OCI-M2 (cell line): ENCODE measurements around the gene CPSF3.

ENCODE experiments used
- DNase-seq: peaks from one replicate; lab custom pipeline; 2025; ENCODE audit not compliant: unreplicated experiment; lab: John Stamatoyannopoulos, UW

Gene CPSF3

DNA sequence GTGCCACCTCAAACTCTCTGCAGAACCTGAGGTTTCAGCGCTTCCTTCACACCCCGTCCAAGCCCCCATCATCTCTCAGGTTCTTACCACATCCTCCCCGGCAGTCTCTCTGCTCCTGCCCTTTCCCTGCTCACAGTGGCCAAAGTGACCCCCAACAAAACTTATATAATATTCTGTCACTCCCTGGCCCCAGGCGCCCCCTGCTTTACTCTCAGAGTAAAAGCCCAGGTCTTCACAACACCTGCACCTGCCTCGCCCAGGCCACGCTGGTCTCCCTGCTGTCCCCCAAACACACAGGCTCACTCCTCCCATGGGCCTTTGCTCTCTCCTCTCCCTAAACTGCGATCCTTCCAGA is 6.5 kb upstream of the CPSF3 start:
- no peak for DNase-seq

DNA sequence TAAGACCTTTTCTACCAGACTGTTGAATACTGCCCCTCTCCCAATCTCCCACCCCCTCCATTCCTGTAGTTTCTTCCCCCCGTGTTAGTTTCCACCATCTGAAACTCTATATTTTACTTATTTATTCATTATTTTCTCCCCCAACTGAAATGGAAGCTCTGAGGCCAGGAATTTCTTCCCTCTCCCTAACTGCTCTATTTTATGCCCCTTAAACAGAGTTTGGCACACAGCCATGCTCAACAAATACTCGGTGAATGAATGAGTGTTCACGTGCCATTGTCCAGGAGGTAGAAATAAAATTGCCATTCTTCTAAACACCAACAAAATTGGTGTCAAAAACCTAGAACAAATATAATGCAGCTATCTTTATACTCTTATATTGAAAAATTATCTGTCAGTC is 5.7 kb upstream of the CPSF3 start:
- no peak for DNase-seq

DNA sequence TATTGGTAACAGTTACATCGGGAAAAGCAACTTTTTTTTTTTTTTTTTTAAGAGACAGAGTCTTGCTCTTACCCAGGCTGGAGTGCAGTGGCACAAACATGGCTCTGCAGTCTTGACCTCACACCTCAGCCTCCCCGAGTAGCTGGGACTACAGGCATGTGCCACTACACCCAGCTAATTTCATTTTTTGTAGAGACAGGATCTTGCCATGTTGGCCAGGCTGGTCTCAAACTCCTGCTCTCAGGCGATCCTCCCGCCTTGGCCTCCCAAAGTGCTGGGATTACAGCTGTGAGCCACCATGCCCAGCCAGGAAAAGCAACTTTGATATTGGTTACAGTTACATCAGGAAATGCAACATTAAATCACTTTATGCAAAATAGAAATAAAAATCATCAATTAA is 4.7 kb upstream of the CPSF3 start:
- no peak for DNase-seq

DNA sequence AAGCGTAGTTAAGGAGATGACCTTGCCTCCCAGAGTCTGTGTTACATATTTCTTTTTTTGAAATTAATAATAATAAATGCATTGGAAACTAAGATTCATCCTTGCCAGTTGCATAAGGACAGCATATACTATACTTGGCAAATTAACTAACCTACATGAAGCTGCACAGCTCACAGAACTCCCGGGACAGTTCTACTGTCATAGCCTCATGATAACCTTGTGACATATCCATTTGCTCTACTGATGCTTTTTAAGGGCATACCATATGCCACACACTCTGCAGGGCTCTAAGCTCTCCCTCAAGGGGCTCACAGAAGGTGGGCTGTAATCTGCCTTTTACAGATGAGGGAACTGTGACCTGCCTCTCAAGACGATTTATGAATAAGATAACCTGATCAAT is 3.9 kb upstream of the CPSF3 start:
- DNase-seq, result no peak

DNA sequence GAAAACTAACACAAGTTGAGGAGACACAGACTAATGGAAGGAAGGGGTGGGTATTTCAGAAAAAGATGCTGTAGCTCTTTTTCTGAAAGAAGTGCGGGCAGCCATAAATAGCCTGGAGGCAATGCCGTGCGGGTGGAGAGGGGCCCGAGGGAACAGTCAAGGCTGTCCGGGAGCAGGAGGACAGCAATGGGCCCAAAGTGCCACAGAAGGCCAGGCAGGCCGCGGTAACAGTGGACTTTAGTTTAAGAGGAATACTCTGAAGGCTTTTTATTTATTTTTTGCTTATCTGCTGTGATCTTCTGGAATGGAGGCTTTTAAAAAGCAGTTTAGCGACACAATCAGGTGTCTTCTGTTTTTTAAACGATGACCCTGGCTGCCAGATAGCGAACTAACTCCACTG is 3.0 kb upstream of the CPSF3 start:
- no peak for DNase-seq

DNA sequence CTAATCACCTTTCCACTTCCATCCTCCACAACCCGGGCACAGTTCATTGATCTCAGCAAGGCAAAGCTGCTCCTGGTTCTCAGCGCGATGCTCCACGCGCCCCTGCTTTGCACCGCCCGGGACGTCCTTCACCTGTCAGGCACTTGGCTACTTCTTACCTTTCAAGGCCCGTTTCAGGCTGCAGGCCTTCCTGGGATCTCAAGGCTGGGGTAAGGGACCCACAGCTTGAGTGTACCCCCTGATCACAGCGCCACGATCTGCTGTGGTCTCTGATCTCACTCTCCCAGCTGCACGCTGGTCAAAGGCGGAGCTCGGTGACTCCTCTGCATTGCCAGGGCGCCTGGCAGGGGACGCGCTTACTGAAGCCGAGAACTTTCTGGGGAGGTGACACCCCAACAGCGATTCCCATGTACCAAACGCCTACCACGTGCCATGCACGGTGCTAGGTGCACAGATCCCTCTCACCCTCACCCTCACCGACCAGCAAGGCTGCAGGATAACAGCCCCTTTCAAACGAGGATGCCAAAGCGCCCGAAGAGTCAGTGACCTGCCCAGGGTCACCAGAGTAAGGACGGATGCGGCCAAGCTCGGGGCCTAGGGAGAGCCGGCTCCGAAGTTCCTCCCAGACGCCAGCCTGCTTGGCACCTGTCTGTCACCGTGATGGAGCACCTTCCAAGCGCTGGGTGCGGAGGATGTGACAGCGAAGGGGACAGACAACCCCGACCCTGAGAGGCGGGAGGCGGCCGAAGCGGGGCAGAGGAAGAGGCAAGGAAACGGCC is 944 bp upstream of the CPSF3 start:
- DNase-seq, result no peak

DNA sequence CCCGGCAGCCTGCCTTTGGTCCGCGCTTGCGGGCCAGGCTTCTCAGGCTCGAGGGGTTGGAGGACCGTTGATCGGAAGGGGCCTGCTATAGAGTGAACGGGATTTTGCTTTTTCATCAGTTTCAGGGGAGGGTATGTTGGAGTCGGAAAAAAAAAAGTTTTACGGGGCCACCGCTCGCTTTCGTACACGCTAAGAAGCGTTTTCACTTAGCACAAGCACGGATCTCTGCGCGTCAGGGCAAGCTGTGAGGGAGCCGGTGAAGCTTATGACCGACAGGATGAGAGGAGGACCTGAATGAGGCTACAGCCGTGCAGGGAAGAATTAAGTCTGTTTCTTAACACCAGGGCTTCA is 443 bp downstream of the CPSF3 start:
- no peak for DNase-seq

DNA sequence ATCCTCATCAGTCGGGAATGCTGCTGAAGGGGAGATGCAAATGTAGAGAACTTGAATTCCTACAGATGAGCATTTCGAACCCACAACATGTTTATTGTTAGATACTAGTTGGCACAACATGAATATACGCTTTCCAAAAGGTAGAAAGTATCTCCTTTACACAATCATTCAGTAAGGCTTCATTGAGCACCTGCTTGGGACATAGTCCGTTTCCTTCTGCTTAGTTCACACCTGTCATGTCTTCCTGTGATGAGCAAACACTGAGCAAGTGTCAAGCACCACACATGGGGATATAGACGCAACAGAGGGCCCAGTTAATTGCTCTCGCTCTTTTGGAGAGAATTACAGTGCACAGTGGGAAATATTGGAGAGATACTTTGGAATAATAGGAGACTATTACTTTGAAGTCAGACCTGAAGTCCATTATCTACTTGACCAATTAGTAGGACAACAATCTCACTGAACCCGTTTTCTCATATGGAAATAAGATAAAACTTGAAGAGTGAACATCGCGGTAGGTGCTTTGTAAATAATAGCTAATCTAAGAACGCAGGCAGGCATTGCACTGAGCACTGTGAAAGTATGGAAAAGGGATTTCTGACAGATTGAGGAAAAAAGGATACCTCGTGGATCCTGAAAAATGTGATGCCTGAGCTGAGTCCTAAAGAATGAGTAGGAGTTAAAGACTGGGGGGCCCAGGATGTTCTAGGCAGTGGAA is 1.2 kb downstream of the CPSF3 start:
- no peak for DNase-seq

DNA sequence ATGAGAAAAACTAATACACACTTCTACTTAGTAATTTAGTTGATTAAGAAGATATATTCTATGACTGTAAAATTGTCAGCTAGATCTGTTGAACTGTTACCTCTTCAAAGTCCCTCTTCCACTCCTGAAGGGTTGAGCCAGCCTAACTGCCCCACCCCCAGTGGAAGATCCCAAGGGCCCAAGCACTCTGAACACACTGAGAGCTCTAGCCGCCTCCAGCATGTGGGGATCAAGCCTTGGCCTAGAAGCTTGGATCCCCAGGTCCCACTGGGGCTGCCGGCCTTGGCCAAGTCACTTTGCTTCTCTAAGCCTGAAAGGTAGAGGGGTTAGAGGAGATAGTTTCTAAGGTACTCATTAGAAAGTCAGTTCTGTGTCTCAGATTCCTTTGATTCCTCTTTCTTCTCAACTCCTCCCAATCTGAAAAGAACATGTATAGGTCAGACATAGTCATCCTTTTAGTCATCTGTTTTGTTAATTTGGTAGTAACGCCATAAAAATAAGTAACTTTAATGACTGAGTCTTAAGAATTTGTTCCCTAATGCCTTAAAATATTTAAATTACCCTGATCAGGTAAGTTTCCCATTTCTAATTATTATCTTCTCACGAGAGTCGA is 5.6 kb downstream of the CPSF3 start:
- no peak for DNase-seq

DNA sequence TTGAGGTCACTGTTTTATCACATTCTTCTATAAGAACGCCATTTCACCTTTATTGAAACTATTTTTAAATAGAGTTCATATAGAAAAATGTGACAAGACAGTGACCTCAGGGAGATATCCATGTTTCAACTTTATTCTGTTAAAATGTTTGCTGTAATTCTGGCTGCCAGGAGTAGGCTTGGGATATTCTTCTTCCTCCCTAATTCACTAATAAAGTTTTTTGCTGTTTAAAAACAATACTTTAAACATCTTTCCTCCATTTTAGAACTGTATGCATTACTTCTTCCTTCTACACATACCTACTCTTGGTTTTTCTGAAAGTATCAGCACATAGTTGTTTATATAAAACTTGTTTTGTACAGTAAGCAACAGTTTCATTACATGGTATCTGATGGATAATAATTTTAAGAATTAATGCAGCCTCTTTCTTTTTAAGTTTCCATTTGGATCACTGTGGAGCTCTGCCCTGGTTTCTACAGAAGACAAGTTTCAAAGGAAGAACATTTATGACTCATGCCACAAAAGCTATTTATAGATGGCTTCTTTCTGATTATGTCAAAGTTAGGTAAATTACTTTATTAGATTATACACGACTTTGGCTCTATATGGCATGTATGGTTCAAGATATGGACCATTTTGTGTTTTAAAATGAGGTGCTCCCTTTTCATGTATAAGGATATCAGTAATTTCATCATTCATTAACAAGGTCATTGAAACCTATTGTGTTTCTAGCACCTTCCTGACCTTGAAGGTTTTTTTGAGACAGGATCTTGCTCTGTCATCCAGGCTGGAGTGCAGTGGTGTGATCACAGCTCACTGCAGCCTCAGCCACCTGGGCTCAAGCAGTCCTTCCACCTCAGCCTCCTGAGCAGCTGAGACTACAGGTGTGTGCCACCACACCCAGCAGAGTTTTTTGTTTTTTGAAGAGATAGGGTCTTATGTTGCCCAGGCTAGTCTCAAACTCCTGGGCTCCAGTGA is 7.2 kb downstream of the CPSF3 start:
- no peak for DNase-seq

DNA sequence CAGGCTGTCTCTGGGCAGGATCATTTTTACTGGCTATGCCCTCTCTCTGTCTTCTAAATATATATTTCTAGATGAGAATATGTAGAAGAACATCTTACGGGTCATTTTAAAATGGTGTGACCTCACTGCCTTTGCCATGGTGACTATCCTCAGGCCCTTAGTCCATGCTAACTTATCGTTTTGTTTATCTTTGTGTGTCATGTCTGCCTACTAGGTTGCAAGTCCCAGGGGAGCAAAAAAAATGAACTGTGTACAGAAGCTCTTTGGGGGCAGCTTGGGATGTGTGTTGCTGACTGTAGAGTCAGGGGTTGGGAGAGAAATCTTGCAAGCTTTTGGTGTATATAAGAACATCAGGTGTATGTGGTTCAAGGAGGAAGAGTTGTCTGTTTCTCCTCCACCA is 11.0 kb downstream of the CPSF3 start:
- no peak for DNase-seq

DNA sequence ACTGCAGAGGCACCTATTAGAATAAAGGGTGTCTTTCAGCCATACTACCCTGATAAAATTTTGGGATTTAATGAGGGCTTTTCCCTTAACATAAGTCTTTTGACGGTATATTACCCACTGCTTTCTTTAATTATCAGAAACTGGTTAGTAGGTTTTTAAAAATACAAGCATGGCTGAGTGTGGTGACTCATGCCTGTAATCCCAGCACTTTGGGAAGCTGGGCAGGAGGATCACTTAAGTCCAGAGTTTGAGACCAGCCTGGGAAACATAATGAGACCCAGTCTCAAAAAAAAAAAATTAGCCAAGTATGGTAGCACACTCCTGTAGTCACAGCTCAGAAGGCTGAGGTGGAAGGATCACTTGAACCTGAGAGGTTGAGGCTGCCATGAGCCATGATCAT is 16.1 kb downstream of the CPSF3 start:
- DNase-seq, result no peak

DNA sequence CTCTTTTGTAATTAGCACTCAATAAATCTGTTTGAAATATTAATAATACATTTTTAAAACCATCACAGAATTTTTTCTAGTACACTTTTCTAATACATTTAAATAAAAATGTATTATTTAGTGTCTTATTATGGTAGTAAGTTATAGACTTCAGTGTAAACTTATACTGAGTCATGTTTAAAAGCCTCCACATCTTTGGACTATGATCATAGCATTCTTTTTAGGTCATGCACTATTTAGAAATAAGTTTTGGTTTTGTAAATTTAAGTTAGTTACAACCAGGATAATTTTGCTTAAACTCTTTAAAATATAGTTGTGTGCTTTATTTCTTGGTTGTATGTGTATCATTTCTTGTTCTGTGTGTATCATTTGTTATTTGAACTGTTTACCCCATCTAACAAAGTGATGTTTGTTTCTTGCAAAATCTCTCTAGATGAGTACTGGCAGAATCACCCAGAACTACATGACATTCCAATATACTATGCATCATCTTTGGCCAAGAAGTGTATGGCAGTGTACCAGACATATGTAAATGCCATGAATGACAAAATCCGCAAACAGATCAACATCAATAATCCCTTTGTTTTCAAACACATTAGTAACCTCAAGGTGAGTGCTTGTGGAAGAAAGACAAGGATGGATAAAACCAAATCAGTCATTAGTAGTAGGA is 16.7 kb downstream of the CPSF3 start:
- no peak for DNase-seq

DNA sequence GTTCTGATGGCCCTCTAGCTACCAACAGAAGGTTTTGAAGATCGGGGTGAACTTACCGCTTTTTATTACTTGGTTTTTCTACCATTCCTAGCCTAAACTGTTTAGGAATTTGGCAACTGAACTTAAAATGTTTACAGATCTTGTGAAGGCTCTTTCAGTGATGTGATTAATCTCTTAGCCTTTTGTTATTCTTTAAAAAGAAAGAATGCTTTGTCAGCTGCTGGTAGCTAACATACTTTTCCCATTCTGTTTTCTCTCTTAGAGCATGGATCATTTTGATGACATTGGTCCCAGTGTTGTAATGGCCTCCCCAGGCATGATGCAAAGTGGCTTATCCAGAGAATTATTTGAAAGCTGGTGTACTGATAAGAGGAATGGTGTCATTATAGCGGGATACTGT is 18.1 kb downstream of the CPSF3 start:
- DNase-seq, result no peak

DNA sequence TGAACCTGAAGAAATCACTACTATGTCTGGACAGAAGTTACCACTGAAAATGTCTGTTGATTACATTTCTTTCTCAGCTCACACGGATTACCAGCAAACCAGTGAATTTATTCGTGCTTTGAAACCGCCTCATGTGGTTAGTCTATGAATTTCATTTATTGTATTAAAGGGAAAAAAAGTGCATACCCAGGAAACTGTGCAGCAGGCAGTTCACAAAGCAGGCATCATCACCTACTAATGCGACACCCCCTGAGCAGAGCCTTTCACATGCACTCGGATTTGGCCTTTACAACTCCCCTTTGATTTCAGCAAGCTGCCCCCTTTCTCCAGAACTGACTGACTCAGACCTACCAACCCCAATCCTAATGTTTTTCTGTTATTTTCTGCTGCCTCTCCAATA is 20.1 kb downstream of the CPSF3 start:
- no peak for DNase-seq

DNA sequence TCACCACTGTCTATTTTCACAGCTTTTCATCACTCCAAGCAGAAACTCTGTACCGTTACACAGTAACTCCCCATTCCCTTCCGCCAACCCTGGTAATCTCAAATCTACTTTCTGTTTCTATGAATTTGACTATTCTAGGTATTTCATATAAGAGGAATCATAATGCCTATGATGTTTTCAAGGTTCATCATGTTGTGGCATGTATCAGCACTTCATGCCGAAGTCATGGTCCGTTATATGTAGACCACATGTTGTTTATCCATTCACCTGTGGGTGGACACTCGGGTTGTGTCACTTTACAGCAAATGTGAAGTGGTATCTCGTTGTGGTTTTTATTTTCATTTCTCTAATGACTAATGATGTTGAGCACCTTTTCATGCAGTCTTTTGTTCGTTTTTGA is 21.6 kb downstream of the CPSF3 start:
- DNase-seq, result no peak

DNA sequence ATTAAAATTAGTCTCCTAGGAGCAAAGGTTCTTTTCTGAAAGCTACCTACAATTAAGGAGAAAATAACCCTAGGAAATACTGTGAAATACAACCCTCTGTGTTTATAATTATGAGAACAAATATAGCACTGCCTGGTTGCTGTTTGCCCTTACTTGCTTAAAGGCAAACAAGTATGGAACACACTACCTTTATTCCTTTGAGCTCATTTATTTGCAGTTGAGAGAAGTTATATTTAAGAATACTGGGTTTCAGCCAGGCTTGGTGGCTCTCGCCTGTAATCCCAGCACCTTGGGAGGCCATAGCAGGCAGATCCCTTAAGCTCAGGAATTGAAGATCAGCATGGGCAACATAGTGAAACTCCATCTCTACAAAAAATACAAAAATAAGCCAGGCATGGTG is 27.8 kb downstream of the CPSF3 start:
- no peak for DNase-seq

DNA sequence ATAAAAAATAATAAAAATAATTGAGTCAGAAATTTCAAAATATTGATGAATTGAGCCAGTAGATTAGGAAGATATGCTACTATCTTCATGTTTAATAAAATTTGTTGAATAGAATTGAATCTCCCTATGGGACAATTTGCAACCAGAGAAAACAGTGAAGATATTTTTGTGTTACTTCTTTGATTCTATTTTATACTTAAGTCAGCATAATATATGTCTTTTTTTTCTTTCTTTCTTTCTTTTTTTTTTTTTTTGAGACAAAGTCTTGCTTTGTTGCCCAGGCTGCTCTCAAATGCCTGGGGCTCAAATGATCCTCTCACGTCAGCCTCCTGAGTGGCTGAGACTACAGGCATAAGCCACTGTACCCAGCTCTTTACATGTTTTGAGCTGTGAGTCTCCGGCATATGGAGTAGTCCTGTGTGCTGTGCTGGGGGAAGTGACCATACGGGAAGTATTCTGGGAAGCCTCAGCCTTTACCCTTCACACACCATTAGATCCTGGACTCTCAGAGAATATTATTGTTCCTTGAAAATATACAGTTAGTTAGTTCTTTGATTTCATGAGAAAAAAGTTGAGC is 37.1 kb downstream of the CPSF3 start:
- DNase-seq, result no peak

DNA sequence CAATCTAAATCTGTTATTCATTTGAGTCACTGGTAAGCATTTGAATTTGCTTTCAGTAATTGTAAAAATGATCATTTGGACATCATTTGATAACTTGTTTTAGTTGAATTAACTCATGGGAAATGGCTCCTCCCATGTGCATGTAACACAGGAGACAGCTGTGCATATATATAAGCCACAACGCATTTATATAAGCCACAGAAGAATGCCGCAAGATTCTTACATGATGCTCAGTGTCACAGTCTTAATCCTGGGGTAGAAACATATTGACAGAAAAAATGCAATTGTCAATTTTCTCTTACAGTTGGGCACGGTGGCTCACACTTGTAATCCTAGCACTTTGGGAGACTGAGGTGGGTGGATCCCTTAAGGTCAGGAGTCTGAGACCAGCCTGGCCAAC is 37.6 kb downstream of the CPSF3 start:
- no peak for DNase-seq

DNA sequence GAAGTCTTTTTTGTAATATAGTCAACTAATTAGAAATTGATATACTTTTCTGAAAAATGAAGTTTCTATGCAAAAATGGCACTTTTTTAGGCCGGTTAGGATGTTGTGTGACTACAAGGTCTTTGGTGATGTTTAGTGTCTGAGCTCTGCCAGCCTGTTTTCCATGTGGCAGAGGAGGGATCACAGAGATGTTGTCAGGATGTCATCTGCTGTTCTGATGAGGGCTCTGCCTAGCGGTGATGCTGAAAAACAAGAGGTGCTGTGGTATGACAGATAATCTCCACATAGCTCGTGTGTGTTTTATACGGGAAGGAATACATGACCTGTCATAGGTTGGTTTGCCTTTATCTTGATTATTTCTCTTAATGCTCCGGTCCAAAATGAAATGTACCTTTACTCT is 38.9 kb downstream of the CPSF3 start:
- DNase-seq, result no peak
